SK-N-SH treated with all-trans-retinoic acid at 6 μM for 48 hours (cell line): ENCODE measurements around the gene MUC2.

Source experiments
- ATAC-seq: fragments of 200-7000 bp; cut with Tn5 transposase; 3 replicates; pipeline ENCODE4 v1.9.1; 2020; ENCODE audit warnings: mild to moderate bottlenecking, moderate library complexity
- ARNTL ChIP-seq: fragments of 450-650 bp; formaldehyde crosslinking; IDR thresholded peaks from 2 replicates; pipeline ENCODE4 v1.5.0; 2020; ENCODE audit warnings: low read depth, mild to moderate bottlenecking, moderate library complexity, borderline replicate concordance
- BACH2 ChIP-seq: fragments of 250-450 bp; sonication (Bioruptor Pico); IDR thresholded peaks from 2 replicates; pipeline ENCODE4 v1.9.0; 2021; ENCODE audit warnings: mild to moderate bottlenecking, borderline replicate concordance
- CREB5 ChIP-seq: fragments of 250-450 bp; sonication (Bioruptor Pico); IDR thresholded peaks from 2 replicates; pipeline ENCODE4 v1.5.1; 2020; ENCODE audit warnings: low read depth, mild to moderate bottlenecking, moderate library complexity
- CSRNP3 ChIP-seq: fragments of 250-450 bp; sonication (Bioruptor Pico); IDR thresholded peaks from 2 replicates; pipeline ENCODE4 v1.5.1; 2021; ENCODE audit warnings: mild to moderate bottlenecking, moderate library complexity
- ESRRG ChIP-seq: fragments of 250-450 bp; sonication (Bioruptor Pico); IDR thresholded peaks from 2 replicates; pipeline ENCODE4 v1.6.1; 2021; ENCODE audit warnings: mild to moderate bottlenecking
- GLIS3 ChIP-seq: fragments of 250-450 bp; sonication (Bioruptor Pico); IDR thresholded peaks from 2 replicates; pipeline ENCODE4 v1.5.0; 2020; ENCODE audit warnings: mild to moderate bottlenecking, moderate library complexity
- OSR1 ChIP-seq: fragments of 250-450 bp; sonication (Bioruptor Pico); IDR thresholded peaks from 2 replicates; pipeline ENCODE4 v1.8.0; 2022; ENCODE audit warnings: moderate library complexity, mild to moderate bottlenecking, inconsistent platforms
- PATZ1 ChIP-seq: fragments of 250-450 bp; sonication (Bioruptor Pico); IDR thresholded peaks from 2 replicates; pipeline ENCODE4 v1.8.0; 2020; ENCODE audit warnings: mild to moderate bottlenecking, moderate library complexity, borderline replicate concordance
- PPARA ChIP-seq: fragments of 250-450 bp; sonication (Bioruptor Pico); IDR thresholded peaks from 2 replicates; pipeline ENCODE4 v1.5.0; 2020; ENCODE audit warnings: mild to moderate bottlenecking, borderline replicate concordance
- RARB ChIP-seq: fragments of 250-450 bp; sonication (Bioruptor Pico); IDR thresholded peaks from 2 replicates; pipeline ENCODE4 v1.8.0; 2021; ENCODE audit warnings: mild to moderate bottlenecking, moderate library complexity
- SNAI2 ChIP-seq: fragments of 250-450 bp; sonication (Bioruptor Pico); IDR thresholded peaks from 2 replicates; pipeline ENCODE4 v1.5.0; 2020; ENCODE audit warnings: mild to moderate bottlenecking, moderate library complexity
- TCF4 ChIP-seq: fragments of 250-450 bp; sonication (Bioruptor Pico); IDR thresholded peaks from 2 replicates; pipeline ENCODE4 v1.8.0; 2021; ENCODE audit warnings: mild to moderate bottlenecking, moderate library complexity, borderline replicate concordance
- TOX ChIP-seq: fragments of 250-450 bp; sonication (Bioruptor Pico); IDR thresholded peaks from 2 replicates; pipeline ENCODE4 v1.8.0; 2021; ENCODE audit warnings: mild to moderate bottlenecking, moderate library complexity, borderline replicate concordance
- TSHZ2 ChIP-seq: fragments of 250-450 bp; sonication (Bioruptor Pico); IDR thresholded peaks from 2 replicates; pipeline ENCODE4 v1.5.0; 2020; ENCODE audit warnings: mild to moderate bottlenecking, moderate library complexity
- ZC3H10 ChIP-seq: fragments of 250-450 bp; sonication (Bioruptor Pico); IDR thresholded peaks from 2 replicates; pipeline ENCODE4 v1.5.1; 2021; ENCODE audit warnings: mild to moderate bottlenecking, moderate library complexity
- ZFP30 ChIP-seq: fragments of 450-650 bp; formaldehyde crosslinking; IDR thresholded peaks from 2 replicates; pipeline ENCODE4 v1.5.0; 2022; ENCODE audit warnings: mild to moderate bottlenecking, moderate library complexity
- ZNF565 ChIP-seq: fragments of 450-650 bp; formaldehyde crosslinking; conservative IDR thresholded peaks from 2 replicates; pipeline ENCODE4 v1.5.0; 2020; ENCODE audit warnings: low read depth, mild to moderate bottlenecking, moderate library complexity
- ZNF70 ChIP-seq: fragments of 450-650 bp; formaldehyde crosslinking; IDR thresholded peaks from 2 replicates; pipeline ENCODE4 v1.5.0; 2020; ENCODE audit warnings: mild to moderate bottlenecking, moderate library complexity
- ZNF8 ChIP-seq: fragments of 450-650 bp; formaldehyde crosslinking; IDR thresholded peaks from 2 replicates; pipeline ENCODE4 v1.5.0; 2020; ENCODE audit warnings: mild to moderate bottlenecking, moderate library complexity

MUC2 gene

GRCh38 chr11:1082346-1082727 is 7.7 kb downstream of the MUC2 start:
- no peak; the same call in 2 of the 3 replicates for ATAC-seq
- TF ChIP-seq ARNTL (CRISPR knock-in tag) (no peak), ZNF8 (CRISPR knock-in tag) (no peak), SNAI2 (no peak), ESRRG (CRISPR knock-in tag) (no peak), ZNF70 (no peak), TOX (CRISPR knock-in tag) (no peak), TCF4 (CRISPR knock-in tag) (no peak), ZC3H10 (CRISPR knock-in tag) (no peak)
- TF ChIP-seq, all 23 proteins: peak for 0

- no peak for TF ChIP-seq CSRNP3 (CRISPR knock-in tag)
- peak; percentile 14; the same call in 2 of the 3 replicates for ATAC-seq
Measured at GRCh38 chr11:1082728-1083620, 8.3 kb downstream of the MUC2 start.

- no peak; the same call in 2 of the 3 replicates for ATAC-seq
- TF ChIP-seq PPARA, result no peak
- TF ChIP-seq ZNF565 (CRISPR knock-in tag), result no peak
- no peak for TF ChIP-seq PATZ1
- no peak for TF ChIP-seq CREB5 (CRISPR knock-in tag)
- no peak for TF ChIP-seq ZNF8 (CRISPR knock-in tag)
- TF ChIP-seq CSRNP3 (CRISPR knock-in tag), result no peak
- TF ChIP-seq TCF4 (CRISPR knock-in tag), result no peak
- TF ChIP-seq RARB (CRISPR knock-in tag), result no peak
- no peak for TF ChIP-seq ESRRG (CRISPR knock-in tag)
- TF ChIP-seq SNAI2, result no peak
- TF ChIP-seq ZNF70, result no peak
- TF ChIP-seq BACH2 (CRISPR knock-in tag), result no peak
- TF ChIP-seq TSHZ2 (CRISPR knock-in tag), result no peak
- no peak for TF ChIP-seq ZFP30 (CRISPR knock-in tag)
- no peak for TF ChIP-seq OSR1
- TF ChIP-seq GLIS3, result no peak
- no peak for TF ChIP-seq ZC3H10 (CRISPR knock-in tag)
- TF ChIP-seq, all 23 proteins: peak for 0
Measured at GRCh38 chr11:1083621-1084551, 9.2 kb downstream of the MUC2 start.
